Keratinocyte (primary cell): Measurements from ENCODE around the gene GOSR1.
"Not testable (repeated sequence)": the region's sequence is repeated elsewhere in the genome, so short reads cannot be mapped to it uniquely, and the experiment has no call there.

ENCODE experiments used
- CTCF ChIP-seq, 3 experiments: IDR thresholded peaks in 1 of 3; conservative IDR thresholded peaks in 1 of 3; optimal IDR thresholded peaks in 1 of 3; 2 replicates in 2 of 3; 3 replicates in 1 of 3; pipeline versions ENCODE3 to v1.5.1; 2011; ENCODE audit warnings: low read length in 3 of 3, mild to moderate bottlenecking in 3 of 3, moderate library complexity in 2 of 3, control low read depth in 1 of 3, inconsistent platforms in 1 of 3; ENCODE audit not compliant: insufficient read depth in 2 of 3; ENCODE audit errors: extremely low read depth in 1 of 3
- EZH2 ChIP-seq: IDR thresholded peaks from one replicate; pipeline ENCODE4 v1.6.1; 2012; ENCODE audit warnings: inconsistent platforms, mild to moderate bottlenecking, low read length, moderate library complexity

GRCh38 chr17:30572651-30573554 is 95.7 kb downstream of the GOSR1 start:
- TF ChIP-seq CTCF (optimal IDR thresholded peaks at IDR 0.05 in 1 of 3, IDR thresholded peaks at IDR 0.05 in 1 of 3, conservative IDR thresholded peaks at IDR 0.05 in 1 of 3; ENCODE audit: extremely low read depth in 1 of 3, insufficient read depth in 2 of 3, low read length in 3 of 3); EZH2: not testable (repeated sequence)
